GM23338 (cell line): ENCODE results near the gene ERP29. TPM values are rescaled to one million over a fixed set of nuclear protein-coding genes. Genes with fewer than 3 reads are reported as not detected.

Experiments used
- ATAC-seq: fragments of 200-7000 bp; cut with Tn5 transposase; 3 replicates; pipeline ENCODE4 v1.9.1; 2020
- DNase-seq: peaks from one replicate; pipeline ENCODE4 v3.0.0-alpha.2; 2015; ENCODE audit warnings: low spot score
- H2AFZ ChIP-seq: fragments of 200-600 bp; sonication (generic); 2 replicates; pipeline ENCODE4 v1.8.0; 2016; ENCODE audit warnings: antibody characterized with exemption, mild to moderate bottlenecking, moderate library complexity
- H3F3A ChIP-seq: fragments of 200-600 bp; sonication (generic); replicated peaks from 2 replicates; pipeline ENCODE4 v1.8.0; 2017; ENCODE audit warnings: antibody characterized with exemption, mixed run types, low read depth
- H3K27ac ChIP-seq: fragments of 200-600 bp; sonication (generic); 2 replicates; pipeline ENCODE4 v1.6.1; 2016; ENCODE audit warnings: low read depth
- H3K27me3 ChIP-seq: fragments of 200-600 bp; sonication (generic); 2 replicates; pipeline ENCODE4 v1.8.0; 2016; ENCODE audit warnings: mild to moderate bottlenecking, mixed run types, moderate library complexity; ENCODE audit not compliant: insufficient read depth
- H3K36me3 ChIP-seq: fragments of 200-600 bp; sonication (generic); 2 replicates; pipeline ENCODE4 v1.8.0; 2016; ENCODE audit warnings: mild to moderate bottlenecking; ENCODE audit not compliant: insufficient read depth
- H3K4me1 ChIP-seq: fragments of 200-600 bp; sonication (generic); 2 replicates; pipeline ENCODE4 v1.8.0; 2016; ENCODE audit warnings: mild to moderate bottlenecking, moderate library complexity; ENCODE audit not compliant: insufficient read depth
- H3K4me2 ChIP-seq: fragments of 200-600 bp; sonication (generic); 2 replicates; pipeline ENCODE4 v1.7.1; 2017; ENCODE audit warnings: mixed run types
- H3K4me3 ChIP-seq: fragments of 200-600 bp; sonication (generic); 2 replicates; pipeline ENCODE4 v1.6.1; 2016; ENCODE audit warnings: mixed run types
- H3K79me2 ChIP-seq: fragments of 200-600 bp; sonication (generic); replicated peaks from 2 replicates; pipeline ENCODE4 v1.8.0; 2017; ENCODE audit warnings: mild to moderate bottlenecking; ENCODE audit not compliant: insufficient read depth
- H3K9me2 ChIP-seq: fragments of 200-600 bp; sonication (generic); 2 replicates; pipeline ENCODE4 v1.8.0; 2017; ENCODE audit not compliant: insufficient read depth
- H4K20me1 ChIP-seq: fragments of 200-600 bp; sonication (generic); replicated peaks from 2 replicates; pipeline ENCODE4 v1.8.0; 2017; ENCODE audit warnings: mild to moderate bottlenecking; ENCODE audit not compliant: insufficient read depth
- H3K27ac Mint-ChIP-seq: 2 replicates; pipeline ENCODE4 v1.8.0; 2020; ENCODE audit warnings: inconsistent platforms, mild to moderate bottlenecking, moderate library complexity, mixed read lengths
- H3K27me3 Mint-ChIP-seq: 3 replicates; pipeline ENCODE4 v1.8.0; 2022; ENCODE audit warnings: low read depth, mild to moderate bottlenecking, moderate library complexity, mixed read lengths, inconsistent platforms; ENCODE audit not compliant: insufficient read depth, poor library complexity
- H3K36me3 Mint-ChIP-seq: 3 replicates; pipeline ENCODE4 v1.8.0; 2021; ENCODE audit warnings: low read depth, mild to moderate bottlenecking, inconsistent platforms, moderate library complexity, mixed read lengths
- H3K4me1 Mint-ChIP-seq: 3 replicates; pipeline ENCODE4 v1.8.0; 2020; ENCODE audit warnings: mild to moderate bottlenecking, inconsistent platforms, mixed read lengths
- H3K4me3 Mint-ChIP-seq: 3 replicates; pipeline ENCODE4 v1.8.0; 2021; ENCODE audit warnings: moderate library complexity, mild to moderate bottlenecking, inconsistent platforms, mixed read lengths
- H3K9me3 Mint-ChIP-seq: 3 replicates; pipeline ENCODE4 v1.8.0; 2020; ENCODE audit warnings: moderate library complexity, mild to moderate bottlenecking, inconsistent platforms, mixed read lengths
- CREB1 ChIP-seq: fragments of 250-450 bp; sonication (Bioruptor Pico); IDR thresholded peaks from 2 replicates; pipeline ENCODE4 v1.5.0; 2020; ENCODE audit warnings: low read depth, mild to moderate bottlenecking, moderate library complexity
- CTCF ChIP-seq, 2 experiments: fragments of 200-600 bp in 1 of 2; sonication (generic) in 1 of 2; conservative IDR thresholded peaks; 2 replicates each; pipeline versions ENCODE4 v1.5.1 to v1.6.1; 2016 to 2017; ENCODE audit warnings: antibody characterized with exemption in 2 of 2, low read depth in 2 of 2, mild to moderate bottlenecking in 2 of 2, moderate library complexity in 1 of 2
- ETS1 ChIP-seq: IDR thresholded peaks from 2 replicates; pipeline ENCODE4 v1.6.1; 2016; ENCODE audit warnings: antibody characterized with exemption
- EZH2 ChIP-seq: fragments of 200-600 bp; sonication (generic); IDR thresholded peaks from one replicate; pipeline ENCODE4 v1.8.0; 2017; ENCODE audit warnings: antibody characterized with exemption, mild to moderate bottlenecking, low read depth; ENCODE audit not compliant: unreplicated experiment
- EZH2phosphoT487 ChIP-seq: fragments of 200-600 bp; sonication (generic); IDR thresholded peaks from one replicate; pipeline ENCODE4 v1.8.1; 2018; ENCODE audit warnings: antibody characterized with exemption; ENCODE audit not compliant: unreplicated experiment
- JUNB ChIP-seq: IDR thresholded peaks from one replicate; pipeline ENCODE4 v1.6.1; 2016; ENCODE audit warnings: antibody characterized with exemption; ENCODE audit not compliant: unreplicated experiment
- NANOG ChIP-seq: IDR thresholded peaks from 2 replicates; pipeline ENCODE4 v1.6.1; 2016; ENCODE audit warnings: antibody characterized with exemption, borderline replicate concordance
- POLR2AphosphoS5 ChIP-seq: IDR thresholded peaks from 2 replicates; pipeline ENCODE4 v1.6.1; 2016; ENCODE audit warnings: antibody characterized with exemption, low read depth
- REST ChIP-seq: IDR thresholded peaks from one replicate; pipeline ENCODE4 v1.6.1; 2018; ENCODE audit warnings: antibody characterized with exemption; ENCODE audit not compliant: unreplicated experiment
- STAT1 ChIP-seq: IDR thresholded peaks from one replicate; pipeline ENCODE4 v1.6.1; 2016; ENCODE audit warnings: antibody characterized with exemption; ENCODE audit not compliant: unreplicated experiment
- ZNF114 ChIP-seq: fragments of 250-450 bp; sonication (Bioruptor Pico); IDR thresholded peaks from 2 replicates; pipeline ENCODE4 v1.5.0; 2020; ENCODE audit warnings: mild to moderate bottlenecking, moderate library complexity
- ZNF331 ChIP-seq: fragments of 250-450 bp; sonication (Bioruptor Pico); IDR thresholded peaks from 2 replicates; pipeline ENCODE4 v1.5.0; 2020; ENCODE audit warnings: low read depth, mild to moderate bottlenecking, moderate library complexity
- ZNF462 ChIP-seq: fragments of 250-450 bp; sonication (Bioruptor Pico); IDR thresholded peaks from 2 replicates; pipeline ENCODE4 v1.5.0; 2020; ENCODE audit warnings: mild to moderate bottlenecking, moderate library complexity
- polyA plus RNA-seq: library from polyadenylated mRNA; unstranded; fragments of >200 nt; fragmentation: Nextera tagmentation; extraction: Ambion mirVana; gene quantifications from 2 replicates; pipeline ENCODE4 v1.2.1, GENCODE V29; 2016
- total RNA-seq: library from RNA; depleted of rRNA; stranded (reverse); fragments of >200 nt; shearing (Covaris generic); gene quantifications from 2 replicates; pipeline ENCODE4 v1.2.3, GENCODE V29; 2014

The ERP29 gene
- total and polyA plus RNA-seq, 2 experiments from 2014 or later = 90.7 to 166 TPM

GRCh38 chr12:112018571-112019237 lies 5.5 kb downstream of the ERP29 start:
- Histone ChIP-seq H3K9me2 (0 out of 2 replicates have a peak, but pooled peaks cover 5% of the 10 kb centered on the region), H3K27me3 (no peaks in the 10 kb centered on the region), H3K79me2 (peaks cover 82% of the 10 kb centered on the region), H2AFZ (no peak overlapping the region), H3K4me3 (no peak overlapping the region), H4K20me1 (peaks cover 72% of the 10 kb centered on the region), H3K4me1 (peaks cover 7% of the 10 kb centered on the region; the same call in 1 of the 2 replicates), H3K27ac (peak overlapping the region; percentile 26; the same call in 1 of the 2 replicates), H3K36me3 (peaks cover 39% of the 10 kb centered on the region), H3K4me2 (no peak overlapping the region), H3F3A (peaks cover 24% of the 10 kb centered on the region)
- Mint-ChIP-seq H3K9me3 (peaks cover 7% of the 10 kb centered on the region), H3K36me3 (peaks cover 82% of the 10 kb centered on the region), H3K4me3 (no peak overlapping the region), H3K4me1 (peaks cover 13% of the 10 kb centered on the region), H3K27me3 (peaks cover 3% of the 10 kb centered on the region), H3K27ac (no peak overlapping the region)
- ATAC-seq (no peak), DNase-seq (no peak)
- TF ChIP-seq CREB1 (no peak), ZNF114 (CRISPR knock-in tag) (no peak), CTCF (conservative IDR thresholded peaks at IDR 0.05; ENCODE audit: low read depth in 2 of 2) (no peak), ZNF331 (CRISPR knock-in tag) (no peak), STAT1 (no peak), EZH2 (no peak), REST (no peak), ZNF462 (no peak), POLR2AphosphoS5 (no peak), NANOG (no peak), EZH2phosphoT487 (no peak), ETS1 (no peak), JUNB (no peak)
